Cerebellar cortex (tissue), 1 donor: ENCODE measurements around the gene GRAMD2A.

Source experiments
- DNase-seq: peaks from one replicate; pipeline ENCODE4 v3.0.0-alpha.2; 2015; ENCODE audit warnings: low spot score

The GRAMD2A gene

DNA sequence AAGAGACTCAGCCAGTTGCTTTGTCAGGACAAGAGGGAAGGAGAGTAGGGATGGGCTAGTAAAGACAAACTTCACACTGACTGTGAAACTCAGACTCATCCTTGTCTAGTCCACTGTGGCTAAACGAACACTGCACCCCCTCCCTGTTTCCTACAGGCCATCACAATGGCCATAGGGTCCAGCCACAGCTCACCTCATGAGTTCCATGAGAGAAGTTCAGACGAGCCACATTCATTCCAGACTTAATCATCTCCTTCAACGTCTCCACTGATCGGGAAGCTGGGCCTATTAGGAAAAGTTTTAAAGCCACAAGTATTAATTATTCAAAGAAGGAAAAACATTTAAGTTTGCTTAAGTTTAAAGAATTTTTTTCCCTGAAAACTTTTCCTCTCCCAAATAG is 19.6 kb upstream of the GRAMD2A start:
- no peak for DNase-seq

GRCh38 chr15:72216079-72216478 is 18.5 kb upstream of the GRAMD2A start:
- DNase-seq = no peak

- no peak for DNase-seq
Observed at GRCh38 chr15:72207558-72208085, 10.0 kb upstream of the GRAMD2A start.

- no peak for DNase-seq
Observed at GRCh38 chr15:72206677-72207000, 9.1 kb upstream of the GRAMD2A start.

DNA sequence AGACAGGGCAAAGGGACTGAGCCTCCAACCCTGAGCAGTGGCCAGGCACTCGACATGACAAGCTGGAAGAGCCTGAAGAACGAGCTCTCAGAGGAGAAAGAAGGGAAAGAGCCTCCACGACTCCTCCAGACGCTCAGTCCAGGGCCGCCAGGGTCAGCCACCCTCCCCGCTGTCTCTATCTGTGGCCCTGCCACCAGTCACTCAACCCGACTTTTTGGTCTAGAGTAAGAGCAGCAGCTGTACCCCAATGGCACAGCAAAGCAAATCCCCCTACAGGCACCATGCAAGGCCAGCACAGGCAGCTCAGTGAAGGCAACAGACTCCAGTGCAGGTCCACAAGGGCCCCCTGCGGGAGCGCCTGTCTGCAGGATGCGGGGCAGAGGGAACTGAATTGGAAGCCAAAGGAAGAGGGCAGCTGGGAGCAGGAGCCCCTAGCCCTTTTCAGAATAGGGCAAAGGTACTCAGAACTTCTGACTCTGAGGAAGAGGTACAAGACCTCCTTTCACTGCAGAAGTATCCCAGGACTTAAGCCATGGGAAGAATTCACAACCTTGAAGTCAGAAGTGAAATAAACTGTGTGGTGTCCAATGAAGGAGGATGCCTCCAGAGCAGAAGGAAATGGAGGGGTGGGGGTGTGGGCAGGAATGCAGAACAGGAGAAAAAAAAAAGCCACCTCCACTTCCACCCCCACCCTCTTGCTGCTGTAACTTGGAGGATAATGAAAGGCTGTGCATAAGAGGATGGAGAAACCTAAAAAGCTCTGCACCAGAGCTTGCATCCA is 8.5 kb upstream of the GRAMD2A start:
- no peak for DNase-seq

GRCh38 chr15:72205273-72205672 is 7.7 kb upstream of the GRAMD2A start:
- no peak for DNase-seq

GRCh38 chr15:72203507-72203837 is 5.9 kb upstream of the GRAMD2A start:
- DNase-seq = peak; percentile 99

DNA sequence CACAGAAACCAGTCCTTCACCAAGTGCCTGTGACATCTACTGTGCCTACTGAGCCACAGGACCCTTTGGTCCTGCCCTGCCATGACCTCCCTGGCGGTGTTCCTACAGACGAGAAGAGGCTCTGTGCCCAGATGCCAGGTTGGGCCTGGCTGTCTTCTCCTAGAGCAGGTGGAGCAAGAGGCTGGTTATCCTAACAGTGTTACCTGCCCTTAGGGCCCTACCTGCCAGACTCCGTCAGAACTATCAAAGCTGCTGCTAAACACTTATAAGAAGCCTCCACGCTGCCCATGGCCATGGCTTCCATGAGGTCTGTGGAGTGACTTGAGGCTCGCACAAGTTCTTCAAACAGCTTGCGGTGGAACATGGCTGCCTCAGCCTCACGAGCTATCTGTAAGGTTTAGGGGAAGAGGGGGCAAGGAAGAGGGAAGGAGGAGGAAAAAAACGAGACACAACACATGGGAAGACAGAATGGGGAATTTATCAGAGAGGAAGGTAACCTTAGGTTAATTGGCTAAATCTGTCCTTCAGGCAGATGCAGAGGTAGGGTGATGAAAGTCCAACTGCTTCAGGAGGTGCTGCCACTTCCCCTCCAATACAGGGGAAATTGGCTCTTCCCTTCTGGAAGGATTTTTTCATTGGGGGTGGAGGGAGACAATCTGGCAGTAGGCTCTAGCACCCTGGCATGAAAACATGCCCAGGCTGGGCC is 5.4 kb upstream of the GRAMD2A start:
- no peak for DNase-seq

DNA sequence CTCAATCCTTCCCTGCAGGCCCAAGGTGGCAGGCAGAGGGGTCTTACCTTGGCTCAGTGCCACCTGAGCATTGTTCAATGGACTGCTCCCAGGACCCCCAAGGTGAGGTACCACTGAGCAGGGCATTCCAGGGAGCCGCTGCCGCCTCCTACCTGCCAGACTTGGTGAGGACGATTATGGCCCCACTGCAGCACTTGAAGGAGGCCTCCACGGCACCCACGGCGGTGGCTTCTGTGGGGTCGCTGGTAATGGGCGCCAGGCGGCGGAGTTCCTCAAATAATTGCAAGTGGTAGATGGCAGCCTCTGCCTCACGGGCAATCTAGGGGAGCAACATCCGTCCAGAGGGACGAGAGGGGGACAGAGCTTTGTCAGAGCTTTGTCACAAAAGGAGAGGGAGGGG is 4.7 kb upstream of the GRAMD2A start:
- no peak for DNase-seq

DNA sequence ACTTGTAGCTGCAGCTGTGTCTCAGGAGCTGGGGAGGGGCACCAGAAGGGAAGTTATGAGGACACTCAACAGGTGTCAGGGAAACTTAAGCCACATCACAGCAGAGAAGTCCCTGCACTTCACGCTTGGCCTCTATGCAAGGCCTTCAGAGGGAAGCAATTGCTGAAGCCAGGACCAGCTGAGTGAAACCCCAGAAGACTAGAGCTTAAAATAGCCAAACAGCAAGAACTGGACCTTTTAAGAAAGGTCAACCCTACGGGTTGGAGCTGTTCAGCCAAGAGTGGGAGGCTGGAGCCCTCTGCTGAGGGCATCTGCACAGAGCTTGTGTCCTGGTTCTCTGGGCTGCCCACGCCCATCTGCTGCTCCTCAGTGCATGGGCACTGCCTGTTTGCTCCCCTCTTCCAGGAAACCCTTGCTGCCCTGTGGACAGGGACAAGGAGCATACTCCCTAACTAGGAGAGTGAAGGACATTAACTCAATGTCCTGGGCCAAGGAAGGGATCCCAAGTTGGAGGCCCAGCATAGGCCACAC is 3.9 kb upstream of the GRAMD2A start:
- DNase-seq = no peak

DNA sequence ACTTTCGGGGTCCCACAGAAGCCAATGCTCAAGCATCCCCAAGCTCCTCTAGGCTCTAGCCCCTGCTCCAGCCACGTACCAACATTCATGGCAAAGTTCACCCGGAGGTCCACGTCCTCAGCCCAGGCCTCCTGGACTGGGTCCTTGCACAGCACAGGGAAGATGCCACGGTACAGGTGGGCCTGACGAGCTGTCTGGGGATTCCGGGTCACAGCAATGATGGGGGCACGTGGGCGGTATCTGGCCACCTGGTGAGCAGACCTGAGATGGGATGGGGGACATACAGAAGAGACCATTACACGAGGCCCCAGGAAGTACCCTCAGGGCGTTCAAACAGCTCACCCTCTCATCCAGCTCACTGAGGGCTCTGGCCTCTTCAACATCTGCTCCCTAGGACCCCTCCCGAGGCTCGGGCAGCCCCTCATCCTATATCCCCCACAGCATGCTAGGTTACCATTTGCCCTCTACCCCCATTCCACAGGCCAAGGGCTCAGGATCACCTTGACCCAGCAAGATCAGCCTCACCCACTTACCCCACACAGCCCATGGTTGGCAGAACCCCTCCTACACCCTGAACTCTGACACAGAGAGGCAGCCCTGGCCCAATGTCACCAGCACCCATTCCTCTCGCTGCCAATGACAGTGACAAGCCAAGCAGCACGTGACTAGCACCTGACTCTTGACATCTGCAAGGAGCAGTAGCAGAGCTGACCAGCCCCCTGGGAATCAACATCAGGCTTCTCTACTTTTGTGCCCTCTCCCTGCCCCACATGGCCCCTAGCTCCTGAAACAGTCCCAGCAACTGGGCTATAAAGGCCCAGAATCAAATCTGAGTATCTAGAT is 3.0 kb upstream of the GRAMD2A start:
- DNase-seq = no peak

GRCh38 chr15:72199721-72200212 is 2.2 kb upstream of the GRAMD2A start:
- DNase-seq = peak; percentile 92

DNA sequence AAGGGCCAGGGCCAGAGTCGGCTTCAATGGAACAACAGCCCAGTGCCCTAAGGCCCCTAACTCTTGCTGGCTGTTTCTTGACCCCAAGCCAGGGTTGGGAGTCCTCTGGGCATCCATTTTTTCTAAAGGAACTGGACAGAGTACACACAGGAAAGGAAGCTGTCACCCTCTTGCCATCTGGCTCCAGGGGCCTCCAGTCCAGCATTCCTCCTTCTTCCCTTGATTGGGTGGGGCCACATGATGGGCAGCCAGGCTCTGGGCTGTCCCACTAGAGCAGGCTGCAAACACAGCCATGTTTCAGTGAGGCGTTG is 1.6 kb upstream of the GRAMD2A start:
- DNase-seq = no peak

DNA sequence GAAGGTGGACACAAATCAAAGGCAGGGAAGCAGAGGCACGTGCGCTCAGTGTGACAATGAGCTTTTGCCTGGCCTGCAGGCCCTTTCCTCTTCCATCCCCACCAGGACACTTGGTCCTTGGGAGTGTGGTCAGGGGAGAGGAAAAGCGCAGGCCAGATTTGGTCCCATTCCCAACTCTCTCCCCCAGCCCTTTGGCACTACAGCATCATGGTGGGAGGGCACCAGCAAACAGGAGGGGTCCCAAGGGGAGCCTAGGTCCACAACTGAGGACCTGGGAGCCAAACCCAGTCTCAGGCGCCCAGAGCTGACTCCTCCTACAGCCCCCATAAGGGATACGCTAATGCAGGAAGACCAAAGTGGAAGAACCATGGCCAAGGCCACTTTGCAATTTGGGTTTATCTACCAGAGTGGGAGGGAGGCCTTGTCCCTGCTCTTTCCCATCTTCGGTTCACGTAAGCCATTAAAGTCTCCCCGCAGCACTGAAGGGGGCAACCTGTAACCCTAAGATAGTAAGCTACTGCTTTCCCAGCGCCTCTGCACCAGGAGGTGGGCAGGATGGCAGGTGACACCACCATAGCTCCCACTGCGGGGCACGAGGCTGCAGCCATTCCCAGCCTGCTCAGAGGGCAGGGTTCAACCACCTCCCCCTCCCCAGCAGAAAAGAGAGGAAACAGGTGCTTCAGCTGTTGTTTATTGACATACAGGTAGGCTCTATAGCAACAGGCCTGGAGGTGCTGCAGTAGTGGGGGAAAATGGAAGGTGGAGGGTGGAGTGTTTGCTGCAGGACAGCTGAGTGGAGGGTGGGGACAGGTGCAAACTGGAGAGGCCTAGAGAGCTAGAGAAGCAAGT is 993 bp upstream of the GRAMD2A start:
- DNase-seq = no peak

GRCh38 chr15:72197041-72197459 is 537 bp downstream of the GRAMD2A start:
- DNase-seq = no peak

DNA sequence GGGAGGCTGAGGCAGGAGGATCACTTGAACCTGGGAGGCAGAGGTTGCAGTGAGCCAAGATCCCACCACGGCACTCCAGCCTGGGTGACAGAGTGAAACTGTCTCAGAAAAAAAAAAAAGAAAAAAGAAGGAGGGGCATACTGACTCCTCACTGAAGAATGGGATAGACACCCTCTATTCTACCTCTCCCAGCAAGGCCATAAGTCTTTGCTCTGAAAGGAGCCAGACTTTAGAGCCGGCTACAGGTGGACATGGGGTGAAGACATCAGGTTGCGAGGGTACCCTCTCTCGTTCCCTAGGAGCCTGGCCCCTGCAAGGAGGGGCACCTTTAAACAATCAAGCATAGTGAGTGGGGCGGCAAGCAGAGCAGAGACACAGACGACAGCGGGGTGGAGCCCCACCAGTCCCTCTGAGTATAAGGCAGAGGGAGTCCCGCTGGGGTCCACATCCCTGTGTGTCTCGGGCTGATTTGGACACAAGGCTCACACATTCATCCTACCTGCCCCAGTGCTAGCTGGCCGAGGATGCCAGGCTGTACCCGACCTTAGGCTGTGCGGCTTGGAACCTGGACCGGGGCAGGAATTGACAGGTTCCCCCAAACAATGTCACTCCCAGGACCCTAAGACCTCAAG is 1.1 kb downstream of the GRAMD2A start:
- DNase-seq = no peak

DNA sequence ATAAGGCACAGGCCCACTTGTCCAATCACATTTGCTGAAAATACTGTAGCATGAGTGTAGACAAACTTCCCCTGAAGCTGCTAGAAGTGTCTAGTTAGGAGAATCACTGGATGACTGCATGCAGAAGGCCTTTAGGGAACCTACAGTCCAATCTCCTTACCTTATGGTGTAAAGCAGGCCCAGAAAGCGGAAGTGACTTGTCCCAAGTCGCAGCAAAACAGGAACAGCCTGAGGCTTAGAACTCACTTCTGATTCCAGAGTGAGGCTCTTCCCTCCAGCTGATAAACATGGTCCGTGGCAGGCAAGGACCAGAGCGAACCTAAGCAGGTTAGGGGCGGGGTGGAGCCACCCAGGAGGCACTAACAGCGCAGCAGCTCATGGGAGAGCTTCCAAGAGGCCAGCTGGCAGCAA is 2.5 kb downstream of the GRAMD2A start:
- no peak for DNase-seq

DNA sequence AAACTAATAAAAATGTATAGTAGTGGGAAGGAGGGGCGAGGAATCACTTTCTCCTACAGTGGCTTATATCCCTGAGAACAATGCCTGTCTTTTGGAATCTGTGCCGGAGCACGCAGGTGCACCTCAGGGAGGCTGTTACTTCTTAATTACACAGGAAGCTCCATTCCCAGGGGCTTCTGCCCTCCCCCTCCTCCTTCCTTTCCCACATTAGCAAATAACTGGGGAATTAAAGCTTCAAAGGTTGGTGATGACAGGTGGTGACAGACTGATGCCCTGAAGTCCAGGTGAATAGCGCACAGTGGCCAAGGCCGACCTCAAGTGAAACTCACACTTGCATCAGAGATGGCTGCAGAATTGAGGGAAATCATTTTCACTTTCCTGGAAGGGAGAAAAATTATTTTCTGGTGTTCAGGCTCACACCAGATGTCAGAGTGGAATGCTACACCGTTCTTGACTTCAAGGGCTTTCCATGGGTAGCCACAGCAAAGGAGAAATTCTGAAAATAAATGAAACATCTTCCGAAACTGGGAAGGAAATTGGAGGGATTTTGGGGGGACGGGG is 3.7 kb downstream of the GRAMD2A start:
- no peak for DNase-seq

DNA sequence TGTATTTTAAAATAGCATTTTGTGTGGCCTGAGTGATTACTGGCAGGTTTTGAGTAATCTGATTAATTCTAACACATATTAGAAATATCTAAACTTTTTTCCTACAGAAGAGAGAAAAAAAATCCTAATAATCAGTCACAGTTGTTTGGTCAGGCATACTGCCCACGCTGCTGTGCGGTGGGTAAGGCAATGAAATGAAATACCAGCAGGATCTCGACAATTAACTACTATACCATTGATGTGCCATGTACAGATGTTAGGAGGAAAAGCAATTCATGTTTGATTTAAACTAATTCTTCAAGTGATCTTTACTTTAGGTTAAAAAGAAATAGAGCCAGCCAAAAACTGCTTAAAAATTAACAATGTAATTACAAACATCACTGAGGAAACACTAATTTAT is 5.2 kb downstream of the GRAMD2A start:
- no peak for DNase-seq

DNA sequence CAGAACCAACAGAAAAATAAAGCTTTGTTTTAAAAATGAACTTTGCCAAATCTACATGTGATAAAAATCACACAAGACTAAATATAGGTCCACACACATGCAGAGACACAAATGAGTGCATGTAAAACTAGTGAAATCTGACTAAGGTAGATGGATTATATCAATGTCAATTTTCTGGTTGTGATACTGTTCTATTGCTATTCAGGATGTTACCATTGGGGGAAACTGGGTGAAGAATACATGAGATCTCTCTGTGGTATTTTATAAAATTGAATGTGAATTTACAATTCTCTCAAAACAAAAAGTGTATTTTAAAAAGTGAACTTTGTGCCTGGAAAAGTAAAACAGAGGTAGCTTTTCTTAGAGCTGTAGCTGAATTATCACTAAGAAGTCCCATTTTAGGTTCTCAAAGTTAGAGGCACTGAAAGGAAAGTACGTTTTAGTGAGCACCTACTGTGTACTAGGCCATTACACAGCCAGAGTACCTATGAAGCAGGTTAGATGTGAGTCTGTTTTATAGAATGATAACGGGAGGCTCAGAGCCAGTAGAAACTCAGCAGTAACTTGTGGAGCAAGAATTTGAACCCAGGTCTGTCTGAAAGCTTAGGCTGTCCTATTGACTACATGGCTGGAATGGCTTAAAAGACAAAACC is 8.2 kb downstream of the GRAMD2A start:
- DNase-seq = no peak
